ENCODE results near the gene FAM216A. TPM values are rescaled to one million over a fixed set of nuclear protein-coding genes. Genes with fewer than 3 reads are reported as not detected.
"Not testable (repeated sequence)": the region's sequence is repeated elsewhere in the genome, so short reads cannot be mapped to it uniquely, and the experiment has no call there.

Gene FAM216A
- total RNA-seq, 1 donor from 2014 or later = 8.2 TPM

DNA sequence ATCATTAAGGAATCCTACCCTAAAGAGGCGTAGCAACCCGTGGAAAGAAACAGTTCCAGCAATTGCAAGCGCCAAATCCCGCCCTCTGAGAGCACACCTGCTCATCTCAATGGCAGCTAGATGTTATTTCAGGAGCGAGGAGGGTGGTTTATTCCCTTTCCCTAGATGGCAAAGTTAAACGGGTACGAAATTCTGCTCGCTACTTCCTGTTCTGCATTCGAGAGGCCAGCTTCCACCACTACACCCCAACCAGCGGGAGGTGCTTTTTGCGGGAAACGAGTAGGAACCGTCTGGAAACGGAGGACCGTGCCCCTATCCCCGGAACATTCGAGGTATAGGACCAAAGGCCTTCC, 32.7 kb downstream of the FAM216A start:
- DNase-seq (ENCODE audit: low read depth) = peak; percentile 67

DNA sequence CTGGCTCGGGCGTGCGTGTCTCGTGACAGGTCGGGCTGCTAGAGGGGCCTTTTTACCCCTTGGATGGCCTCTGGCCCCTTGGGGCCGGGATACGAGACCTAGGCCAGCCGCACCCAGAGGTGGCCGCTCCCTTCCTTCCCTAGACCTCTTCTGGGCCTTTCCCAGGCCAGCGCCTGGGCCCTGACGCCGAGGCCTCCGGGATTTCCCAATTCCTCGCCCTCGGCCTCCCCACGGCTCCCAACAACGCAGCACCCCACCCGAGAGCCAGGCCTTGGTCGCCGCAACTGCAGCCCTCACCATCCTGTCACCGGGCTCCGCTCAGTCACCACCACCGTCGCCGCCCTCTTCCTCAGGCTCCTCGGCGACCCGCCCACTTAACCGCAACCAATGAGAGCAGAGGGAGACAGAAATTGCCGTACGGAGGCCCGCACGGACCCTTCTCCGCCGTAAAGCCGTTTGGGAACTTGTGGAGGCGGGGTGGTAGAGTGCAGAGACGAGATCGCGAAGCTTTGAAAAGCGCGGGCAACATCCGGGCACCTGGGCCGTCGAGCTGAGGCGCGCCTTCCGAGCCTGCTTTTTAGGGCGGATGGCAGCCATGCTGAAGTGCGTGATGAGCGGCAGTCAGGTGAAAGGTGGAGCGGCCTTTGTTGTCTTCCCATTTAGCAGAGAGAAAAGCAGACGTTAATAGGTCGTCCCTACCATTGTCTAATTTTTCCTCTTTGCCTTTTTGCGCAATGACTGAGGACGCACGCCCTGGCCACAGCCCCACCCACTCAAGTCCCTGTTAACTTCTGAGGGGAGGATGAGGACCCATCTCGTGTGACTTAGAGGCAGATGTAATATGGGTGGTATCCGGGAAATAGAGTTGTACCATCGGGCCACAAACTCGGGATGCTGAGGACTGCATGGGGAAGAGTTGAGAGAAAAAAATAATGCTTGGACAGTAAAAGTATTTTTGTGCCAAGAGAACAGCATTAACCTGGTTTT, 33.4 kb downstream of the FAM216A start, which contains the start of the genes RAD9B and VPS29:
Gene RAD9B, plus strand, starts transcription at position 580 of the 987 bp plus-strand sequence. Its CDS starts 7 bp downstream, at position 587.
Gene VPS29, minus strand, starts transcription at position 360 of the 987 bp plus-strand sequence. Its CDS starts 60 bp downstream, at position 300.
- peak; percentile 94 for DNase-seq (ENCODE audit: low read depth)

- DNase-seq (ENCODE audit: low read depth) = no peak
Measured at GRCh38 chr12:110503432-110503831, 34.8 kb downstream of the FAM216A start.

DNA sequence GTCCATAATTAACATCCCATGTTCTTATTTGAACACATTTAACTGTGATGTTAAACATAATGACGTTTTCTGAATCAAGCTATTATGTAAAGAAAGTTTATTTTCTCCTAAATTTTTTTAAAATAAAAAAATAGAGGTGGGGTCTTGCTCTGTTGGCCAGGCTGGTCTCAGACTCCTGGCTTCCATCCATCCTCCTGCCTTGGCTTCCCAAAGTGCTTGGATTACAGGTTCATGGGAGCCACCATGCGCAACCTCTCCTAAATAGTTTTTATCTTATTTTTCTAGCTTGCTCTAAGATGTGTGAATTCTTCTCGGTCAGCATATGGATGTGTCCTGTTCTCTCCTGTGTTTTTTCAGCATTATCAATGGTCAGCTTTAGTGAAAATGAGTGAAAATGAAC, 36.7 kb downstream of the FAM216A start:
- DNase-seq (ENCODE audit: low read depth) = no peak

GRCh38 chr12:110508071-110508586, 39.5 kb downstream of the FAM216A start:
- DNase-seq (ENCODE audit: low read depth) = peak; percentile 14

DNA sequence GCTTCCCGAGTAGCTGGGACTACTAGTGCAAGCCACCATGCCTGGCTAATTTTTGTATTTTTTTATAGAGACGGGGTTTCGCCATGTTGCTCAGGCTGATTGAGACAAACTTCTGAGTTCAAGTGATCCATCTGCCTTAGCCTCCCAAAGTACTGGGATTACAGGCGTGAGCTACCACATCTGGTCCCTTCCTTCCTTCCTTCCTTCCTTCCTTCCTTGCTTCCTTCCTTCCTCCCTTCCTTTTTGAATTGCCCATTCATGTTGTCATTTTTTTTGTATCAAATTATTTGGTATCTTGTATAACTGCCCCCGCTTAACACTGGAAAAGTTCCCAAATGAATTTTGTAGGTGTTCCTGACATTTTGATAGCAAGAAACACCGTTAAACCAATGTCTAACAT, 45.2 kb downstream of the FAM216A start:
- DNase-seq (ENCODE audit: low read depth) = no peak

DNA sequence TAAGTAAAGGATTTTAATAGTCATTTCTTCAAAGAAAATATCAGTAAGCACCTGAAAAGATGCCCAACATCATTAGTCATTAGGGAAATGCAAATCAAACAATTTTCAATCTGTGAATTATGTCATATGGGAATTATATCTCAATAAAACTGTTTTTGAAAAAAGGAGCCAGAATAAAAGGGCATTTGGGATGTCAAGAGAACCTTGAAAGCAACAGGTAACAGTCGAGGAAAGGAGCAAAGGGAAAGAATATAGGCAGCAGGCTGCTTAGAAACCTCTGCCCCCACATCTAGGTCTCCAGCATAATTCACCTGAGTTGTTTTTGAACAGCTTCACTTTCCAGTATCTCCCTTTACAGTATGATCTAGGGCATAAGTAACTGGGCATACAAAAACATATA, 45.7 kb downstream of the FAM216A start:
- no peak for DNase-seq (ENCODE audit: low read depth)

GRCh38 chr12:110516995-110517394, 48.4 kb downstream of the FAM216A start:
- DNase-seq (ENCODE audit: low read depth) = no peak

GRCh38 chr12:110518014-110518413, 49.4 kb downstream of the FAM216A start:
- DNase-seq (ENCODE audit: low read depth) = not testable (repeated sequence)

DNA sequence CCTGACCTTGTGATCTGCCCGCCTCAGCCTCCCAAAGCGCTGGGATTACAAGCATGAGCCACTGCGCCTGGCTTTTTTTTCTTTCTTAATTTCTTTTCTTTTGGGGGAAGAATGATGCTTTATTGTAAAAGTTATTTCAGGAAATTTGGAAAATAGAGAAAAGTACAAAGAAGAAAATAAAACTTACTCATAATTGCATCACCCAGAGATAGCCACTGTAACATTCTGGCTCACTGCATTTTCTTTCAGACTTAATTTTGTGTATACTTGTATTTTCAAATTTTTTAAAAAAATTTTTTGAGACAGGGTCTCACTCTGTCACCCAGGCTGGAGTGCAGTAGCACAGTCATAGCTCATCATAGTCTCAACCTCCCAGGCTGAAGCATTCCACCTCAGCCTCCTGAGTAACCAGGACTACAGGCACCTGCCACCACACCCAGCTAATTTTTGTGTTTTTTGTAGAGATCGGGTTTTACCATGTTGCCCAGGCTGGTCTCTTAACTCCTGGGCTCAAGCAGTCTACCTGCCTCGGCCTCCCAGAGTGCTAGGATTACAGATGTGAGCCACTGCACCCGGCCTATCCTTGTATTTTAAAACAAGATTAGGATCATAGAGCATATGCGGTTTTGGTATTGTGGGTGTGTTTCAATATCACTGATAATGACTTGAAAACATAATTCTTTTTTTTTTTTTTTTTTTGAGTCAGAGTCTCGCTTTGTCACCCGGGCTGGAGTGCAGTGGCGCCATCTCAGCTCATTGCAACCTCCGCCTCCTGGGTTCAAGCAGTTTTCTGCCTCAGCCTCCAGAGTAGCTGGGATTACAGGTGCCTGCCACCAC, 52.4 kb downstream of the FAM216A start:
- DNase-seq (ENCODE audit: low read depth) = not testable (repeated sequence)

GRCh38 chr12:110528277-110528839, 59.7 kb downstream of the FAM216A start:
- no peak for DNase-seq (ENCODE audit: low read depth)

DNA sequence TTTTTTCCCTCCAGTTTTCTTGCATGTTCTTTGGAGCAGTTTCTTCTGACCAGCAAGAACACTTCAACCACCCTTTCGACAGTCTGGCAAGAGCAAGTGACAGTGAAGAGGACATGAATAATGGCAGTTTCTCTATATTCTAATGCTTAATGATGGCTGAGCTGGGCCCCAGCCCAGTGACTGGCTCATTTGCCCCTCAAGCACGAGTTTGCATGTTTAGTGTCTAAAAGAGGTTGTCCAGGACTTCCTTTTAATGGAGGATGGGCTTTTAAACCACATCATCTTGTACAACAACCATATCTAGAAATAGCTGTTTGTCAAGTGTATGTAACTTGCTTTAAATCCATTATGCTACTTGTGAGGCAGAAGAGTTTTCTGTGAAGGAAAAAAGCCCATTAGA, 61.9 kb downstream of the FAM216A start:
- no peak for DNase-seq (ENCODE audit: low read depth)

GRCh38 chr12:110531741-110532333, 63.2 kb downstream of the FAM216A start:
- DNase-seq (ENCODE audit: low read depth) = peak; percentile 91

DNA sequence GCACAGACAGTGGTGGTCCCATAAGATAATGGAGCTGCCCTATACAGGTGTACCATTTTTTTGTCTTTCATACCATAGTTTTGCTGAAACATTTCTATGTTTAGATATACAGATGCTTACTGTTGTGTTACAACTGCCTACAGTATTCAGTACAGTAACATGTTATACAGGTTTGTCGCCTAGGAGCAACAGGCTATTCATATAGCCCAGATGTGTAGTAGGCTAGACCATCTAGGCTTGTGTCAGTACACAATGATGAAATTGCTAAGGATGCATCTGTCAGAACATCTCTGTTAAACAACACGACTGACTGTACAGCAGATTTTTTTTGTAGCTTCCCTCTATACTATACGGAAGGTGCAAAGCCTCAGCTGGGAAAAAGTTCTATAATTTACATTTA, 64.0 kb downstream of the FAM216A start:
- no peak for DNase-seq (ENCODE audit: low read depth)

GRCh38 chr12:110533607-110534006, 65.0 kb downstream of the FAM216A start:
- DNase-seq (ENCODE audit: low read depth) = no peak

DNA sequence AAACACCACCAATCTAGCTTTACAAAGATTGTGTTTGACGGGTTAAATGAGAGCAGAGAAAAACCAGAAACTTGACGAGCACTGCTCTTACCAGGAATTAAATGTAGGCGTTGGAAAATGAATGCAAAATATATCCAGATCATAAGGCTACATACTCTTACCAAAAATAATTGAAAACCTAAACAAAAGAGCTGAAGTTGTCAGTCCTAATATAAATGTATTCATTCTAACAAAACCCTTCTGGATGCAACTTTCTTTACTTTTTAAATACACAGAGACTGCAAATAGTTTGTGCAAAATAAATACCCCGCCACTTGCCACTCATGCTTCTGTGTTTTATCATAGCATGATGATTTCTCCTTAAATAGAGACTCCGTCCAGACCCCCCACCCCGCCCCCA, 66.2 kb downstream of the FAM216A start:
- no peak for DNase-seq (ENCODE audit: low read depth)

DNA sequence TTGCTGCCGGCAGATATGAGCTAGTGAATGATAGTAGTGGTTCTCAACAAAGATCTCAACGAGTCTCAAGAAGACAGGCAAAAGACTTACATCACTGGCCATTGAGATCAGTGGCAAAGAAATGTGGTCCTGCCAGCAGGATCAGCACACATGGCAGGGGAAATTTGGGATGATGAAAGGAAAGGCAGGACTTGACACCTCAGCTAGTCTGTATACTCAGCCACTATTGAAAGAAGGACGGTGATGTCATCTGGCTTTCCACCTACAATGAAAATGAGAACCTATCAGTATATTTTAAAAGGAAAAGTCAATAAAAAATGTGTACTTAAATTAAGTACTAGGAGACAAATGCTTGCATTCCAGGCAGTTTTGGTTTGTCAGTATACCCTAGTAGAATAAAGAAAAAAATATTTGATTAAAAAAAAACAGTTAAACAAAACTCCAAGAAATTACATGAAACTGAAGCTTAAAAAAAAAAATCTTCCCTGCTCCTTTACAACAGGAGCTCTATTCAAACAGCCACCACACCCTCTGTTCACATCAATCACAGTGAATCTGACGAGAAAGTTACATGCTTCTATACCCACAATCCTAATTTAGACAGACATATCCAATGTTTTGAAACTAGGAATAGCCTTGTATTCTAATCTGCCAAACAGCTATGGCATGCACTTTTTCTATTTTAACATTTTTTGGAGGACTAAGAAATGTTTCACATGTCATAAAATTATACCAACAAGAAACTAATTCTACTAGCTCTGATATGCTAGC, 68.4 kb downstream of the FAM216A start:
- no peak for DNase-seq (ENCODE audit: low read depth)

- peak; percentile 92 for DNase-seq (ENCODE audit: low read depth)
Measured at GRCh38 chr12:110537605-110538409, 69.2 kb downstream of the FAM216A start.

- DNase-seq (ENCODE audit: low read depth) = no peak
Measured at GRCh38 chr12:110538869-110539622, 70.4 kb downstream of the FAM216A start.

All from renal cortical epithelial cell (primary cell).